Measurements from ENCODE around the gene KCNJ18.
"Not testable (repeated sequence)": the region's sequence is repeated elsewhere in the genome, so short reads cannot be mapped to it uniquely, and the experiment has no call there.

KCNJ18 gene

GRCh38 chr17:21691883-21692703, at the start of gene KCNJ18:
TSS of gene KCNJ18 (plus strand) at chr17:21692523. CDS start at chr17:21702787, 10,264 bp downstream.
- not testable (repeated sequence) for DNase-seq (ENCODE audit: low read depth in 1 of 2, low spot score in 1 of 2)

- not testable (repeated sequence) for DNase-seq (ENCODE audit: low read depth in 1 of 2, low spot score in 1 of 2)
These were observed 44.2 kb upstream of the KCNJ18 start for GRCh38 chr17:21648125-21648524.

DNA sequence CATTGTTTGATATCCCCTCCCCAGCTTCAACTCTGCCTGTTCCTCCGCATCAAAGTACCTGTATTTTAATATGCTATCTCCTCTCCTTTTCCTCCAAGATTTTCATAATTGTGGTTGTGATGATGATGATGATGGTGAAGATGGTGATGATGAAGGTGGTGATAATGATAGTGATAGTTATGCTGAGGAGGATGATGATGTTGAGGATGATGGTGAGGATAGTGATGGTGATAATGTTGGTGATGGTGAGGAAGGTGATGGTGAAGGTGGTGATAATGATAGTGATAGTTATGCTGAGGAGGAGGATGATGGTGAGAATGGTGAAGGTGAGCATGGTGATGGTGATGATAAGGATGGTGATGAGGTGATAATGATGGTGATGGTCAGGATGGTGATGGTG, 42.3 kb upstream of the KCNJ18 start:
- DNase-seq (ENCODE audit: low read depth in 1 of 2, low spot score in 1 of 2): not testable (repeated sequence)

GRCh38 chr17:21652049-21652448, 40.3 kb upstream of the KCNJ18 start:
- not testable (repeated sequence) for DNase-seq (ENCODE audit: low read depth in 1 of 2, low spot score in 1 of 2)

DNA sequence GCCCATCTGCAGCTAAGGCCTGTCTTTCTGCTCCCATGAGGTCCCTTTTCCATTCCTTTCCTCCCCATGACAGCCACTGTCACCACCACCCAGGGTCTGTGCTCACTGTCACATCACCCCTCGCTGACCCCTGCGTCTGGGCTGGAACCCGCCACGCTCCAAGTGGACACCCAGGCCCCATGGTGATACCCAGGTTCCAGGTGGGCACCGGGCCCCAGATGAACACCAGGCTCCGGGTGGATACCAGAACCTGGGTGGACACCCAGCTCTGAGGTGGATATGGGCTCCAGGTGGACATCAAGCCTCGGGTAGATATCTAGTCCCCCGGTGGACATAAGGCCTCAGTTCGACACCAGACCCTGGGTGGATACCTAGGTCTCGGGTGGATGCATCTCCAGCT, 39.1 kb upstream of the KCNJ18 start:
- DNase-seq (ENCODE audit: low read depth in 1 of 2, low spot score in 1 of 2): not testable (repeated sequence)

DNA sequence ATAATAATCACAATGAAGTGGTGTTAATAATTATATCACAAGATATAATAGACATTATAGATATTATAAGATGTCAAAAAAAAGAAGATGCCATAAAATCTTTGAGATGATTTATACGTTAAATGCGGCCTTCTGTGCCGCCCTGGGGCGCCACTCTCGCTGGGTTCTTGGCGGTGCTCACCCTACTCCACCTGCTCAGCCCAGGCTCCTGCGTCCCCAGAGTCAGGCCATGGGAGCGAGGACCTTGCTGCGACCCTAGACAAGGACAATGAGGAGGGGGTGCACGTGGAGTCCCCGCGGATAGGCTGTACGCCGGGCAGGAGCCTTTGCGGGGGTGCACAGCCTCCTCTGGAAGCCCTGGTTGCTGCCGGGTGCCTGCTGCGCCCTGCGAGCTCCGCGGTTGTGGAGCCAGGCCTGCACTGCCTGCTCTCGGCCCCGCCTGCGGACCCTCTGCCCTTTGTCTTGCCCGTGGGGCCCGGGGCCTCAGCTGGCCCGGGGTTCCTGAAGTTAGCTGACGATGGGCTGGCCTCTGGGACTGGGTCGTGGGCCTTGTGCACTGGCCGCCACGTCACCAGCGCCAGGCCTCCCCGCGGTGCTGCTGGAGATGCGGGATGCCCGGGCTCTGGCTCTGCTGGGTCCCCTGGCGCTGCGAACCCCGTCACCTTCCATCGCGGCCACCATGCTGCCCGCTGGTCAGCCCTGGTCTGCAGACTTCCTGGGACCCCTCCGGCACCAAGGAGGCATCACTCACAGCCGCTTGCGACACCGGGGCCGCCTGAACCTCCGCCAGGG, 35.6 kb upstream of the KCNJ18 start:
- not testable (repeated sequence) for DNase-seq (ENCODE audit: low read depth in 1 of 2, low spot score in 1 of 2)

- DNase-seq (ENCODE audit: low read depth in 1 of 2, low spot score in 1 of 2): not testable (repeated sequence)
These were observed 32.7 kb upstream of the KCNJ18 start for GRCh38 chr17:21659635-21660034.

DNA sequence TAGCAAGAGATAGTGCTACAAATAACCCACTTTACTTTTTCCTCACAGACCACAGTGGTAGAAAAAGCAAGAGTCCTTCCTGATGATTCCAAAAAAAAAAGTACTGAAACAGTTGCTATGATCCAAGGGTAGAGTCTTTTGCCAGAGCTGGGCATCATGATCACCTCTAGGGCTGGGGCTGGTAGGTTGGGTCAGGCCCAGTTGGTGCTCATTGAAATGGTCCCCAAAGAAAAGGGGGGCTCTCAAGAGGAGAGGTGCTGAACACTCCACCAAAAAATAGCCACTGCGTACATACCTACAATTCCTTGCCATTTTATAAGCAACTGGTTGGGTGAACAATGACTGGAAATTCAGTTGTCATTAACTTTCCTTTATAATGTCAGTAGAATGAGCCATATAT, 30.9 kb upstream of the KCNJ18 start:
- not testable (repeated sequence) for DNase-seq (ENCODE audit: low read depth in 1 of 2, low spot score in 1 of 2)

- not testable (repeated sequence) for DNase-seq (ENCODE audit: low read depth in 1 of 2, low spot score in 1 of 2)
These were observed 29.2 kb upstream of the KCNJ18 start for GRCh38 chr17:21663166-21663565.

GRCh38 chr17:21663614-21664474, 28.5 kb upstream of the KCNJ18 start:
- not testable (repeated sequence) for DNase-seq (ENCODE audit: low read depth in 1 of 2, low spot score in 1 of 2)

- DNase-seq (ENCODE audit: low read depth in 1 of 2, low spot score in 1 of 2): not testable (repeated sequence)
These were observed 27.2 kb upstream of the KCNJ18 start for GRCh38 chr17:21665171-21665570.

DNA sequence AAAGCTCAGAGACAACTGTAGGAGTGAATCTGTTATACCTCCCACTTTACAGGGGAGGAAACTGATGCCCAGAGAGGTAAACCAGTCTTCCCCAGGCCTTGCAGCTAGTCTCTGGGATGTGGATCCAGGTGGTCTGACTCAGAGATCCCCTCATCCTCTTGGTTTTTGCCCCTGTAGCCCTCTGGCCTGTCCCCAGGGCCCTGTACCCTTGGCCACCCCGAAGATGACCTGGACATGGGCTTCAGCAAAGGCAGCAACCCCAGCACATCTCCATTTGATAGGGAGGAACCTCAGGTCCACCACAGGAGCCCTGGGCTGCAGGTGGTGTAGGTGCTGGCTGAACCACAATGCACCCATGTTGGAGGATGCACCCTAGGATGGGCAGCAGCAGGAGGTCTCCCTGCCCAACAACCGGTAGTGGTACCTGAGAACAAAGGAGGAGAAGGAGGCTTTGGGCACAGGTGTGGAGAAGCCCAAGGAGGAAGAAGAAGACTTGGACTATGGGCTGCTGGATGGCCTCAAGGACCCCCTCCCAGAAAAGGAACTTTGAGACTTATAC, 26.3 kb upstream of the KCNJ18 start:
- DNase-seq (ENCODE audit: low read depth in 1 of 2, low spot score in 1 of 2): not testable (repeated sequence)

DNA sequence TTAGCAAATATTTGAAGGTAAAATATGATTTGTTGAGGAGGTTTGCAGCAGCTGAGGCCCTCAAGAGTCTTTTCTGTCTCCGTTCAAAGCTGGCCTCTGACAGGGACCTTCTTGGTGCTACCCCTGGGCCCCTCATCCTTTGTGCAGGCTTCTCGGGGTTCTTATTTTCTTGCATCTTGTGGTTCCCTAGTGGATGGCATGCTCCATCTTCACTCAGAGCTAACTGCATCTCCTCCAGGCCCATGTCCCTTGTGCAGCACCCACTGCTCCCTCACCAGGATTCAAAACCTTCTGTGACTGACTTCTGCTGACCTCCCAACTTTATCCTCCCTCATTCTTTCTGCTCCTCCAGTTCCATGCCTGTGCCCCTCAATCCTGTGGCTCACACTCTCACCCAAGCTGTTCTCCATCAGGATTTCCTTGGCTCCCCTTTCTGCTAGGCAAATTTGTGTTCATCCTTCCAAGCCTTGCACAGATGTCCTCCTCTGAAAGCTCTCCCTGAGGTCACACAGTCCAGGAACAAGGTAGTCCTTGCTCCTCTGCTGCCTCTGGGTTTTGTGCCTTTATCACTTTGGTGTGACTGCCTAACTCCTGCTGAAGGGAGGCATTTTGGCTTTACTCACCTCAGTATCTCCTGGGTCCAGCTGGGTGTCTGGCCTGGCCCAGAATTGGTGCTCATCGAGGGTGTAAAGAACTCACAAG, 25.5 kb upstream of the KCNJ18 start:
- not testable (repeated sequence) for DNase-seq (ENCODE audit: low read depth in 1 of 2, low spot score in 1 of 2)

- not testable (repeated sequence) for DNase-seq (ENCODE audit: low read depth in 1 of 2, low spot score in 1 of 2)
These were observed 24.8 kb upstream of the KCNJ18 start for GRCh38 chr17:21667413-21668117.

GRCh38 chr17:21668118-21668488, 24.2 kb upstream of the KCNJ18 start:
- not testable (repeated sequence) for DNase-seq (ENCODE audit: low read depth in 1 of 2, low spot score in 1 of 2)

DNA sequence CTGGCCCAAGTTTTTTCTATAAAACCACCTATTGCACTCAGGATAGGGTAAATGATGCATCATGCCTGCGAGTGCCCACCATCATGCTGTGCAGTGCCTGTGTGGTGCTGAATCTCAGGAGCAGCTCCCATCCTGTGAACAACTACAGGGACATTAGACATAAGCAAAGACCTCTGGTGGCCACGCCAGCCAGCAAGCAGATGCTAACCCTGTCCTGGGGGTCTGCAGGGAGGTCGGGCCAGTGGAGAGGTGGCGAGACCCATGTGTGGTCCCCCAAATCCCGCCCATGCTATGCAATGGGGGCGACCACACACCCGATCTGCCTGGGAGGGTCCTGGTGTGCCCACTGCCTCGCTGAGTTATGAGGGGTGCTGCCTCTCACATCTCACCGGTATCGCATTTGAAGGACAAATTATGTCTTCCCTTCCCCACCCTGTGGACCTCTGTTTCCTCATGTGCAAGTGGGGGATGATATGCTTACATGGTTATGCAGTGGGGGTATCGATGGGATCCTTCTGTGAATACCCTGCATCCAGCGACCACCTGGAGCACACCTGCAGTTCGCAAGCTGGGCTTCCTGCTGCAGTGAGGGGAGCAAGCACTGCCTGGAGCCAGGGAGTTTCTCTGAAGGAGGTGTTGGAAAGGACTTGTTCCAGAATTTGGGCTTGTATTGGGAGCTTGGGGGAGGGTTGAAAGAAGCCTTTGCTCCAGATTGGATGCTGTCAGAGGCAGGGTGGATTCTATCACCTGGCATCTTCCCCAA, 23.4 kb upstream of the KCNJ18 start:
- not testable (repeated sequence) for DNase-seq (ENCODE audit: low read depth in 1 of 2, low spot score in 1 of 2)

- not testable (repeated sequence) for DNase-seq (ENCODE audit: low read depth in 1 of 2, low spot score in 1 of 2)
These were observed 22.5 kb upstream of the KCNJ18 start for GRCh38 chr17:21669616-21670360.

All from activated CD4-positive, alpha-beta T cell treated with anti-CD3 and anti-CD28 coated beads, Interleukin-2, amount 50 U/mL, for 24 hours (primary cell).